Osteoblast (primary cell): ENCODE results near the gene HABP2. TPM values are rescaled to one million over a fixed set of nuclear protein-coding genes. Genes with fewer than 3 reads are reported as not detected.

Experiments used
- DNase-seq: peaks from one replicate; pipeline ENCODE4 v3.0.0; 2011; ENCODE audit warnings: low spot score, mixed read lengths; ENCODE audit not compliant: insufficient read length; ENCODE audit errors: missing footprints
- H2AFZ ChIP-seq: 2 replicates; pipeline ENCODE4 v1.6.0; 2011; ENCODE audit warnings: mild to moderate bottlenecking, low read length
- H3K27ac ChIP-seq: 2 replicates; pipeline ENCODE4 v1.5.1; 2011; ENCODE audit warnings: mild to moderate bottlenecking, low read depth, low read length, moderate library complexity
- H3K27me3 ChIP-seq: 2 replicates; pipeline ENCODE4 v1.6.0; 2012; ENCODE audit warnings: mild to moderate bottlenecking, control low read depth, inconsistent platforms, low read length, moderate library complexity; ENCODE audit not compliant: insufficient read depth
- H3K36me3 ChIP-seq: 2 replicates; pipeline ENCODE4 v1.5.1; 2011; ENCODE audit warnings: mild to moderate bottlenecking, low read length, control low read depth, moderate library complexity; ENCODE audit not compliant: insufficient read depth
- H3K4me1 ChIP-seq: 2 replicates; pipeline ENCODE4 v1.5.1; 2011; ENCODE audit warnings: mild to moderate bottlenecking, low read length, control low read depth, moderate library complexity; ENCODE audit not compliant: insufficient read depth
- H3K4me2 ChIP-seq: 2 replicates; pipeline ENCODE4 v1.6.0; 2011; ENCODE audit warnings: mild to moderate bottlenecking, low read length; ENCODE audit not compliant: insufficient read depth
- H3K4me3 ChIP-seq: fragments of 200-600 bp; sonication (generic); 3 replicates; pipeline ENCODE4 v1.5.1; 2012; ENCODE audit warnings: mild to moderate bottlenecking, low read length, inconsistent platforms; ENCODE audit not compliant: insufficient read depth
- H3K79me2 ChIP-seq: 2 replicates; pipeline ENCODE4 v1.6.0; 2012; ENCODE audit warnings: mild to moderate bottlenecking, low read length, control low read depth, inconsistent platforms; ENCODE audit not compliant: insufficient read depth
- H3K9me3 ChIP-seq: 2 replicates; pipeline ENCODE4 v1.5.1; 2011; ENCODE audit warnings: low read depth, low read length, control low read depth
- H4K20me1 ChIP-seq: 2 replicates; pipeline ENCODE4 v1.6.0; 2012; ENCODE audit warnings: mild to moderate bottlenecking, low read length, control low read depth; ENCODE audit not compliant: insufficient read depth
- CTCF ChIP-seq: IDR thresholded peaks from 2 replicates; pipeline ENCODE4 v1.5.1; 2011; ENCODE audit warnings: mild to moderate bottlenecking, low read depth, low read length, moderate library complexity; ENCODE audit errors: extremely low read depth
- total RNA-seq: library from RNA; depleted of rRNA; stranded (reverse); fragments of >200 nt; gene quantifications from 2 replicates; pipeline ENCODE4 v1.2.3, GENCODE V29; 2012

HABP2 gene
- total RNA-seq, 1 donor, result not detected

- Histone ChIP-seq H3K27ac (no peak overlapping the region), H3K27me3 (no peaks in the 10 kb centered on the region), H4K20me1 (no peaks in the 10 kb centered on the region), H3K79me2 (no peaks in the 10 kb centered on the region), H3K4me1 (no peaks in the 10 kb centered on the region), H3K9me3 (no peaks in the 10 kb centered on the region), H3K4me2 (no peak overlapping the region), H3K36me3 (no peaks in the 10 kb centered on the region), H2AFZ (no peak overlapping the region), H3K4me3 (no peak overlapping the region)
- DNase-seq, result no peak
- no peak for TF ChIP-seq CTCF
Measured at GRCh38 chr10:113529575-113529974, 23.3 kb upstream of the HABP2 start.

GRCh38 chr10:113530476-113530875 is 22.4 kb upstream of the HABP2 start:
- no peaks in the 10 kb centered on the region for H3K9me3 ChIP-seq
- H3K36me3 ChIP-seq, result no peaks in the 10 kb centered on the region
- H3K27me3 ChIP-seq, result no peaks in the 10 kb centered on the region
- no peaks in the 10 kb centered on the region for H3K79me2 ChIP-seq
- H4K20me1 ChIP-seq, result no peaks in the 10 kb centered on the region
- TF ChIP-seq CTCF, result no peak
- H3K4me1 ChIP-seq, result no peaks in the 10 kb centered on the region
- no peak for DNase-seq
- no peak overlapping the region for H3K27ac ChIP-seq
- H3K4me2 ChIP-seq, result no peak overlapping the region
- no peak overlapping the region for H3K4me3 ChIP-seq
- H2AFZ ChIP-seq, result no peak overlapping the region

- H3K9me3 ChIP-seq, result no peaks in the 10 kb centered on the region
Measured at GRCh38 chr10:113532724-113533123, 20.1 kb upstream of the HABP2 start.

GRCh38 chr10:113533801-113534200 is 19.1 kb upstream of the HABP2 start:
- Histone ChIP-seq H3K27ac (no peak overlapping the region), H3K36me3 (no peaks in the 10 kb centered on the region), H2AFZ (no peak overlapping the region), H3K4me3 (no peak overlapping the region), H3K4me1 (no peaks in the 10 kb centered on the region), H3K4me2 (no peak overlapping the region), H3K27me3 (peaks cover 3% of the 10 kb centered on the region), H3K9me3 (no peaks in the 10 kb centered on the region), H4K20me1 (no peaks in the 10 kb centered on the region), H3K79me2 (no peaks in the 10 kb centered on the region)
- TF ChIP-seq CTCF, result no peak
- no peak for DNase-seq

More at GRCh38 chr10:113532724-113533123, 20.1 kb upstream of the HABP2 start:
- no peak overlapping the region for H3K4me2 ChIP-seq
- no peaks in the 10 kb centered on the region for H3K4me1 ChIP-seq
- TF ChIP-seq CTCF, result no peak
- H3K36me3 ChIP-seq, result no peaks in the 10 kb centered on the region
- H3K4me3 ChIP-seq, result no peak overlapping the region
- H3K27ac ChIP-seq, result no peak overlapping the region
- H3K27me3 ChIP-seq, result peaks cover 3% of the 10 kb centered on the region
- no peak for DNase-seq
- H3K79me2 ChIP-seq, result no peaks in the 10 kb centered on the region
- H4K20me1 ChIP-seq, result no peaks in the 10 kb centered on the region
- no peak overlapping the region for H2AFZ ChIP-seq
